Measurements from ENCODE around the gene NID2. TPM values are rescaled to one million over a fixed set of nuclear protein-coding genes. Genes with fewer than 3 reads are reported as not detected.
A peak's percentile ranks its signal among the peaks of the same experiment; 100 is the strongest.

The NID2 gene
- total RNA-seq, 1 experiment from 2014 or later = 9.5 TPM

GRCh38 chr14:51993285-51993920 lies 75.5 kb downstream of the NID2 start:
- BruUV-seq (replicated peaks) = no TSS peak
- no peak overlapping the region for H3K4me3 ChIP-seq (ENCODE audit: low read depth, low read length)
- POLR2A ChIA-PET = no interaction called here
- H3K36me3 Mint-ChIP-seq (ENCODE audit: insufficient read depth, unreplicated experiment) = peaks cover 45% of the 10 kb centered on the region
- H3K9me3 Mint-ChIP-seq (ENCODE audit: unreplicated experiment) = no peaks in the 10 kb centered on the region
- H3K4me1 Mint-ChIP-seq (ENCODE audit: low read depth, unreplicated experiment) = peaks cover 13% of the 10 kb centered on the region
- H3K4me3 Mint-ChIP-seq (ENCODE audit: unreplicated experiment) = no peak overlapping the region
- H3K36me3 ChIP-seq (ENCODE audit: control insufficient read depth, insufficient read depth, low read length) = peaks cover 1% of the 10 kb centered on the region
- intact Hi-C loops (cut with micrococcal nuclease; ENCODE audit: unreplicated experiment) = no loop called here
- H3K4me1 ChIP-seq = peaks cover 11% of the 10 kb centered on the region; the same call in 1 of the 2 replicates
- no peaks in the 10 kb centered on the region for H3K27me3 Mint-ChIP-seq (ENCODE audit: insufficient read depth, unreplicated experiment)
- no peak for TF ChIP-seq CTCF (IDR thresholded peaks at IDR 0.05; ENCODE audit: insufficient read depth in 1 of 2, low read depth in 1 of 2, low read length in 1 of 2, severe bottlenecking in 1 of 2, unreplicated experiment in 1 of 2)
- CTCF ChIA-PET = interaction anchor here (0.6 kb wide), 1 partner anchor 14 kb away, joined by 3 read pairs; no protein-coding TSS in a partner anchor
- DNase-seq = no peak
- no peaks in the 10 kb centered on the region for H3K9me3 ChIP-seq
- H3K27ac Mint-ChIP-seq (ENCODE audit: unreplicated experiment) = no peak overlapping the region
- no peaks in the 10 kb centered on the region for H3K27me3 ChIP-seq (replicated peaks; ENCODE audit: control insufficient read depth, insufficient read depth, low read length)

GRCh38 chr14:51990488-51990887 lies 78.4 kb downstream of the NID2 start:
- peak overlapping the region; percentile 78 for H3K27ac Mint-ChIP-seq (ENCODE audit: unreplicated experiment)
- ChIA-PET CTCF (no interaction called here), POLR2A (no interaction called here)
- intact Hi-C loops (cut with micrococcal nuclease; ENCODE audit: unreplicated experiment) = no loop called here
- Histone ChIP-seq H3K9me3 (no peaks in the 10 kb centered on the region), H3K4me1 (peaks cover 14% of the 10 kb centered on the region; the same call in 1 of the 2 replicates), H3K4me3 (ENCODE audit: low read depth, low read length) (peak overlapping the region; percentile 90), H3K27me3 (replicated peaks; ENCODE audit: control insufficient read depth, insufficient read depth, low read length) (no peaks in the 10 kb centered on the region), H3K36me3 (ENCODE audit: control insufficient read depth, insufficient read depth, low read length) (peaks cover 1% of the 10 kb centered on the region)
- no TSS peak for BruUV-seq (replicated peaks)
- no peak for DNase-seq
- peak overlapping the region; percentile 89 for H3K4me3 Mint-ChIP-seq (ENCODE audit: unreplicated experiment)
- peaks cover 29% of the 10 kb centered on the region for H3K36me3 Mint-ChIP-seq (ENCODE audit: insufficient read depth, unreplicated experiment)
- no peaks in the 10 kb centered on the region for H3K9me3 Mint-ChIP-seq (ENCODE audit: unreplicated experiment)
- TF ChIP-seq CTCF (IDR thresholded peaks at IDR 0.05; ENCODE audit: insufficient read depth in 1 of 2, low read depth in 1 of 2, low read length in 1 of 2, severe bottlenecking in 1 of 2, unreplicated experiment in 1 of 2) = no peak
- H3K4me1 Mint-ChIP-seq (ENCODE audit: low read depth, unreplicated experiment) = peaks cover 17% of the 10 kb centered on the region
- no peaks in the 10 kb centered on the region for H3K27me3 Mint-ChIP-seq (ENCODE audit: insufficient read depth, unreplicated experiment)

- peak; percentile 92 to 95 for DNase-seq
- peaks cover 15% of the 10 kb centered on the region for H3K4me1 Mint-ChIP-seq (ENCODE audit: low read depth, unreplicated experiment)
- Histone ChIP-seq H3K27me3 (replicated peaks; ENCODE audit: control insufficient read depth, insufficient read depth, low read length) (no peaks in the 10 kb centered on the region), H3K4me1 (peaks cover 14% of the 10 kb centered on the region; the same call in 1 of the 2 replicates), H3K36me3 (ENCODE audit: control insufficient read depth, insufficient read depth, low read length) (no peaks in the 10 kb centered on the region; the same call in 1 of the 2 replicates), H3K9me3 (no peaks in the 10 kb centered on the region), H3K4me3 (ENCODE audit: low read depth, low read length) (peak within 1 kb of the TSS; percentile 90)
- no peaks in the 10 kb centered on the region for H3K27me3 Mint-ChIP-seq (ENCODE audit: insufficient read depth, unreplicated experiment)
- H3K36me3 Mint-ChIP-seq (ENCODE audit: insufficient read depth, unreplicated experiment) = peaks cover 28% of the 10 kb centered on the region
- no peak for TF ChIP-seq CTCF (IDR thresholded peaks at IDR 0.05; ENCODE audit: insufficient read depth in 1 of 2, low read depth in 1 of 2, low read length in 1 of 2, severe bottlenecking in 1 of 2, unreplicated experiment in 1 of 2)
- CTCF ChIA-PET = interaction anchor here (1.0 kb wide), 1 partner anchor 11 kb away, joined by 5 read pairs; no protein-coding TSS in a partner anchor
- no TSS peak for BruUV-seq (replicated peaks)
- peak within 1 kb of the TSS; percentile 89 for H3K4me3 Mint-ChIP-seq (ENCODE audit: unreplicated experiment)
- no peaks in the 10 kb centered on the region for H3K9me3 Mint-ChIP-seq (ENCODE audit: unreplicated experiment)
- POLR2A ChIA-PET = no interaction called here
- intact Hi-C loops (cut with micrococcal nuclease; ENCODE audit: unreplicated experiment) = loop anchor here (10.0 kb wide), 1 partner anchor 335 kb away; the partner anchor contains the start of gene FRMD6
- H3K27ac Mint-ChIP-seq (ENCODE audit: unreplicated experiment) = peak within 1 kb of the TSS; percentile 78
These were observed 79.3 kb downstream of the NID2 start, which contains the start of gene RTRAF for GRCh38 chr14:51989293-51990234. Gene RTRAF, plus strand, starts transcription at chr14:51989546. Its CDS starts 94 bp downstream, at chr14:51989640.

All from Caco-2 (cell line).